HCT116 (cell line): Measurements from ENCODE around the gene AMER2.

Experiments
- ATF3 ChIP-seq: IDR thresholded peaks from 2 replicates; pipeline ENCODE4 v1.6.1; 2012
- CEBPB ChIP-seq: IDR thresholded peaks from 2 replicates; pipeline ENCODE4 v1.6.1; 2012; ENCODE audit warnings: low read depth
- CTCF ChIP-seq, 3 experiments: fragments of 200-600 bp in 1 of 3; sonication (generic) in 1 of 3; IDR thresholded peaks in 2 of 3; conservative IDR thresholded peaks in 1 of 3; 2 replicates each; pipeline ENCODE4 v1.5.1; 2012 to 2017; ENCODE audit warnings: low read depth in 2 of 3, low read length in 2 of 3, antibody characterized with exemption in 1 of 3, borderline replicate concordance in 1 of 3, control low read depth in 1 of 3, mild to moderate bottlenecking in 1 of 3, mixed read lengths in 1 of 3, mixed run types in 1 of 3, moderate library complexity in 1 of 3; ENCODE audit not compliant: insufficient read depth in 1 of 3
- EGR1 ChIP-seq: IDR thresholded peaks from 2 replicates; pipeline ENCODE4 v1.6.1; 2012; ENCODE audit warnings: low read depth
- EZH2 ChIP-seq: fragments of 200-600 bp; sonication (generic); IDR thresholded peaks from 2 replicates; pipeline ENCODE4 v1.6.1; 2017; ENCODE audit warnings: antibody characterized with exemption, mixed run types
- EZH2phosphoT487 ChIP-seq: fragments of 200-600 bp; IDR thresholded peaks from 2 replicates; pipeline ENCODE4 v1.6.1; 2018; ENCODE audit warnings: antibody characterized with exemption, borderline replicate concordance
- POLR2A ChIP-seq: IDR thresholded peaks from 2 replicates; pipeline ENCODE4 v1.7.0; 2011; ENCODE audit warnings: borderline replicate concordance; ENCODE audit not compliant: insufficient read depth, insufficient read length; ENCODE audit errors: extremely low read depth
- POLR2AphosphoS5 ChIP-seq: IDR thresholded peaks from 2 replicates; pipeline ENCODE4 v1.6.1; 2011; ENCODE audit warnings: mild to moderate bottlenecking, low read depth, low read length, moderate library complexity
- RAD21 ChIP-seq: IDR thresholded peaks from 2 replicates; pipeline ENCODE4 v1.6.1; 2012; ENCODE audit warnings: low read depth, mild to moderate bottlenecking
- REST ChIP-seq: IDR thresholded peaks from 2 replicates; pipeline ENCODE4 v1.6.1; 2012; ENCODE audit warnings: low read depth
- SIN3A ChIP-seq: IDR thresholded peaks from 2 replicates; pipeline ENCODE4 v1.6.1; 2012; ENCODE audit warnings: low read depth
- SP1 ChIP-seq: IDR thresholded peaks from 2 replicates; pipeline ENCODE4 v1.6.1; 2012; ENCODE audit warnings: low read depth
- YY1 ChIP-seq: IDR thresholded peaks from 2 replicates; pipeline ENCODE4 v1.6.1; 2011; ENCODE audit warnings: low read length, low read depth, moderate library complexity, mild to moderate bottlenecking; ENCODE audit not compliant: insufficient replicate concordance; ENCODE audit errors: extremely low read depth
- ZBTB33 ChIP-seq: IDR thresholded peaks from 2 replicates; pipeline ENCODE4 v1.6.1; 2011; ENCODE audit warnings: mild to moderate bottlenecking, low read length, moderate library complexity; ENCODE audit not compliant: insufficient replicate concordance; ENCODE audit errors: extremely low read depth

GRCh38 chr13:25136880-25137787, 35.0 kb downstream of the AMER2 start:
- TF ChIP-seq CTCF (IDR thresholded peaks at IDR 0.05 in 2 of 3, conservative IDR thresholded peaks at IDR 0.05 in 1 of 3; ENCODE audit: borderline replicate concordance in 1 of 3, insufficient read depth in 1 of 3, low read depth in 2 of 3, low read length in 2 of 3) (no peak), EZH2 (no peak), RAD21 (no peak), SIN3A (no peak), POLR2AphosphoS5 (no peak), EZH2phosphoT487 (no peak), YY1 (no peak), POLR2A (no peak), SP1 (no peak), REST (no peak), ATF3 (no peak), CEBPB (no peak), ZBTB33 (no peak), EGR1 (no peak)
